Measurements from ENCODE around the gene PHACTR1.

GRCh38 chr6:13011612-13012146, 295.1 kb downstream of the PHACTR1 start:
- TF ChIP-seq CTCF (IDR thresholded peaks at IDR 0.05 in 2 of 3, conservative IDR thresholded peaks at IDR 0.05 in 1 of 3; ENCODE audit: insufficient read depth in 2 of 3, low read depth in 1 of 3, low read length in 3 of 3) (no peak), RFX5 (IDR thresholded peaks at IDR 0.05; ENCODE audit: low read depth, low read length) (no peak), HMGXB4 (CRISPR knock-in tag; IDR thresholded peaks at IDR 0.05) (no peak), SNRNP70 (optimal IDR thresholded peaks at IDR 0.05; ENCODE audit: low read depth, low read length) (no peak), MAFK (IDR thresholded peaks at IDR 0.05; ENCODE audit: low read length) (no peak), IRF1 (CRISPR knock-in tag; IDR thresholded peaks at IDR 0.05; ENCODE audit: borderline replicate concordance) (no peak), RBM14 (IDR thresholded peaks at IDR 0.05; ENCODE audit: borderline replicate concordance, insufficient read depth, low read depth, low read length) (no peak), RFX7 (CRISPR knock-in tag; IDR thresholded peaks at IDR 0.05) (no peak), ZSCAN29 (IDR thresholded peaks at IDR 0.05) (no peak), FOXK2 (conservative IDR thresholded peaks at IDR 0.05 in 1 of 2, IDR thresholded peaks at IDR 0.05 in 1 of 2; ENCODE audit: low read depth in 2 of 2) (no peak)
